IPS DF 4.7 (cell line): ENCODE results near the gene POC1A.

ENCODE experiments used
- DNase-seq: peaks from one replicate; pipeline ENCODE4 v3.0.0-alpha.2; 2013; ENCODE audit warnings: low spot score; ENCODE audit errors: extremely low read depth

The POC1A gene

DNA sequence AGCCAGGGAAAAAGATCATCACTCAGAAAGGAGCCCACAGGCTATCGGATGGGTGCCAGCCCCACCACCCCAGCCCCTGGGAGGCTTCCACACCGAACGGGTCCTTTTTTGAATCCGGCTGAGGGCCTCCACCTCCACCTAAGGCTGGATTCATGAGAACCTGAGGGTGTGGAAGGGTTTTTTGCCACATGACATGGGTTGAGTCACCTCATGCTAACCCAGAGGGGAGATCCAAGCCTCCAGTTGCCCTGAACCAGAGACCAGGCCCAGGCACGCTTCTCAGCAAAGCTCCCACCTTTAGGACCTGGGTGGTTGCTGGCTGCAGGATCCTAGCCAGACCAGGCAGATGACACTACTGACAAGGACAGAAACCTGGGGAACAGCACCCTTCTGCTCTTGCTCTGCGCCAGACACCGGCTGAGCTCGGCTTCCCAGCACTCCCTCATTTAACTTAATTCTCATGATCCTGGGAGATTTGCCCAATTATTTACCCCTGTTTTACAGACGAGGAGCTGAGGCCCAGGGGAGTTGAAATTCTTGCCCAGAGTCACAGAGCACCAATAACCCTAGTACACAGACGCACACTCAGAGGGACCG, 123.4 kb downstream of the POC1A start:
- no peak for DNase-seq

DNA sequence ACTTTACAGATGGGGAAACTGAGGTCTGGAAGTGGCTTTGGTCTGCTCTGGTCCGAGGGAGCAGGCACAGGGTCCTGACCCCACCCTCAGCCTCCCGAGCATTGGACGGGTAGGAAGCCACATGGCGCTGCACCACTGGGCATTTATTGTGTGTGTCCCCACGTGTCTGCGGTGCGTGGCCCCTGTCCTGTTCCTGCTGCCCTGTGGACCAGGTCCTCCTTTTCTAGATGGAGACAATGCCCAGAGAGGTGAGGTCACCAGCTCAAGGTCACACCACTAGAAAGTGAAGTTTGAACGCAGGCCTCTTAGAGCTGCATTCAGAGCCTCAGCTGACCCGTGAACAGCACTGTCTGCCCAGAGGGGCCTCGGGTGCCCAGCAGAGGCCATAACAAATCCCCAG, 124.7 kb downstream of the POC1A start:
- no peak for DNase-seq

DNA sequence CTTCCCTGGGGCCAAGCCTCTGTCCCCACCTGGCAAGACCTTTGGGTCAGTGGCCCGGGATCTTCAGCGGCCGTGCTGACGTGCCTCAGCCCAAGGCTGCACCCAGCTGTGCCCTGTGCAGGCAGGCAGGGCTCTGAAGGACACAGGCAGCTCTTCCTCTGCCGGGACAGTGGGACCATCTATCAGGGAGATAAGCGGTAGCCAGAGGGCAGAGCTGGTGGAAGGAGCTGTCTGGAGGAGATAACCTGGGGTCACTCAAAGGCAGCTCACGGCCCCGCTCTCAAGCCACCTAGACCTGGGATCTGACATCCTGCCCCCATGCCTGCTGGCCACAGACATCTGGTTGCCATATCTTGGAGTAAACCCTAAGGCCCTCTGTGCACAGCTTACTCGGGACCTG, 125.2 kb downstream of the POC1A start:
- no peak for DNase-seq

DNA sequence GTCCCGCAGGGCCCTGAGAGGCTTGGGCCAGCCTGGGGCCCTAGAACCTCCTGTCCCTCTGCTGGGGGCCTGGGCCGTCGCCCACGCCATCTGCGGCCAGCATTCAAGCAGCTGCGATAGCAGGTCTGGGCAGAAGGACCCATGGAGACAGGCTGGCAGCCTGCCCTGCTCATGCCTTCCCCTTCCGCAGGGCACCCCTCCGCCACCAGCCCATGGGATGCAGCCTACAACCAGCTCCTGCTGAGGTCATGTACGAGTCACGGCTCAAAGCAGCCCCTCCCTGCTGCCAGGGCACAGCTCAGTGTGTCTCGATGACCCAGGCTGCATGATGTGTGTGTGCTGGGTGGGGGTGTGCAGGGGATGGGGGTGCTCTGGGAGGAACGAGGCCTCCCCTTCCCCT, 125.7 kb downstream of the POC1A start:
- DNase-seq: no peak

DNA sequence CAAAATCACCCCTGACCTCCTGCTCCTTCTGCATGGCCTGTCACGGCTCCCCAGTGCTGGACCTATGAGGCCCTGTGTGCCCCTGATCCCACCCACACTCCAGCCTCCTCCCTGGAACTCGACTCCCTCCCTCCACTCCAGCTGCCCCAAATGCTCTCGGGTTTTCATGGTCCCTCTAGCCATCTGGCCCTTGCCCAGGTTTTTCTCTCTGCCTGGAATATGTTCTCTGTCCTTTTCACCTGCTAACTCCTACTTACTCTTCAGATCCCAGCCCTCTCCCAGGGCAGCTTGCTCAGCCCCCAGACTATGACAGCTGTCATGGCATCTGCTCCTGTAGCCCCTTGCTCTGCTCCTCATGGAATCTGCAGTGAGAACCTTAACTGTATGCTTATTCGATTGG, 128.2 kb downstream of the POC1A start:
- no peak for DNase-seq

GRCh38 chr3:52025453-52025852, 128.8 kb downstream of the POC1A start:
- no peak for DNase-seq
